Measurements from ENCODE around the gene NKTR.

The NKTR gene

DNA sequence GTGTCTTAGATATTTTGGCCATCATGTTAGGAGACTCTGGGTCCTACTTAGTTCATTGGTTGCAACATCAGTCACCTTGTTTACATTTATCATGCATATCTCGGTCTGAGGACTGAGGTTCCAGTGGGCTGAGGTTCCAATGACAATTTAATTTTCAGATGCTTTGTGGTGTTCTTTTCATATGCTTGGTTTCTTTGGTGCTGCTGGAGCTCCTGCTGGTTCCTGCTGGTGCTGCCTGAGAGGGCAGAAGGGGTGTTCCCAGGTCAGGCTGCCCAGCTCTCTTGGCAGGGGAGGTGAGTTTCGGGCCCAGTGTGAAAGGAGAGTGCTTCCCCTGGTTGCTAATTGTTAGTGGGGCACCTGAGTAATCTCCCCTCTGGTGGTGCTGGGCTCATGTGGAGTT, 78.0 kb downstream of the NKTR start:
- DNase-seq (ENCODE audit: extremely low read depth, low read depth): no peak
- TF ChIP-seq CTCF (IDR thresholded peaks at IDR 0.05; ENCODE audit: low read depth, low read length, missing control alignments): no peak
- H3K4me3 ChIP-seq (replicated peaks; ENCODE audit: low read depth, low read length): no peak overlapping the region

- no peak for TF ChIP-seq CTCF (IDR thresholded peaks at IDR 0.05; ENCODE audit: low read depth, low read length, missing control alignments)
- DNase-seq (ENCODE audit: extremely low read depth, low read depth): no peak
- H3K4me3 ChIP-seq (replicated peaks; ENCODE audit: low read depth, low read length): no peak overlapping the region
Measured at GRCh38 chr3:42680271-42680670, 79.8 kb downstream of the NKTR start.

GRCh38 chr3:42680806-42681205, 80.3 kb downstream of the NKTR start:
- no peak for TF ChIP-seq CTCF (IDR thresholded peaks at IDR 0.05; ENCODE audit: low read depth, low read length, missing control alignments)
- H3K4me3 ChIP-seq (replicated peaks; ENCODE audit: low read depth, low read length): no peak overlapping the region
- no peak for DNase-seq (ENCODE audit: extremely low read depth, low read depth)

- no peak for TF ChIP-seq CTCF (IDR thresholded peaks at IDR 0.05; ENCODE audit: low read depth, low read length, missing control alignments)
- H3K4me3 ChIP-seq (replicated peaks; ENCODE audit: low read depth, low read length): no peak overlapping the region
- DNase-seq (ENCODE audit: extremely low read depth, low read depth): no peak
Measured at GRCh38 chr3:42681361-42682038, 81.0 kb downstream of the NKTR start.

GRCh38 chr3:42682301-42683070, 82.0 kb downstream of the NKTR start:
- TF ChIP-seq CTCF (IDR thresholded peaks at IDR 0.05; ENCODE audit: low read depth, low read length, missing control alignments): no peak
- no peak overlapping the region for H3K4me3 ChIP-seq (replicated peaks; ENCODE audit: low read depth, low read length)
- no peak for DNase-seq (ENCODE audit: extremely low read depth, low read depth)

- no peak for TF ChIP-seq CTCF (IDR thresholded peaks at IDR 0.05; ENCODE audit: low read depth, low read length, missing control alignments)
- DNase-seq (ENCODE audit: extremely low read depth, low read depth): peak; percentile 84
- H3K4me3 ChIP-seq (replicated peaks; ENCODE audit: low read depth, low read length): no peak overlapping the region
Measured at GRCh38 chr3:42683875-42684598, 83.6 kb downstream of the NKTR start.

Data from HFF-Myc (cell line).